22Rv1 (cell line): ENCODE data around the gene SLC25A25.

Experiments used
- ZFX ChIP-seq: fragments of 450-650 bp; IDR thresholded peaks from 2 replicates; pipeline ENCODE4 v1.6.1; 2017; ENCODE audit warnings: antibody characterized with exemption, borderline replicate concordance
- TF ChIP-seq, protein P1 (sequence below): fragments of 450-650 bp; IDR thresholded peaks from 2 replicates; pipeline ENCODE4 v1.5.1; 2017; ENCODE audit warnings: mild to moderate bottlenecking

DNA sequence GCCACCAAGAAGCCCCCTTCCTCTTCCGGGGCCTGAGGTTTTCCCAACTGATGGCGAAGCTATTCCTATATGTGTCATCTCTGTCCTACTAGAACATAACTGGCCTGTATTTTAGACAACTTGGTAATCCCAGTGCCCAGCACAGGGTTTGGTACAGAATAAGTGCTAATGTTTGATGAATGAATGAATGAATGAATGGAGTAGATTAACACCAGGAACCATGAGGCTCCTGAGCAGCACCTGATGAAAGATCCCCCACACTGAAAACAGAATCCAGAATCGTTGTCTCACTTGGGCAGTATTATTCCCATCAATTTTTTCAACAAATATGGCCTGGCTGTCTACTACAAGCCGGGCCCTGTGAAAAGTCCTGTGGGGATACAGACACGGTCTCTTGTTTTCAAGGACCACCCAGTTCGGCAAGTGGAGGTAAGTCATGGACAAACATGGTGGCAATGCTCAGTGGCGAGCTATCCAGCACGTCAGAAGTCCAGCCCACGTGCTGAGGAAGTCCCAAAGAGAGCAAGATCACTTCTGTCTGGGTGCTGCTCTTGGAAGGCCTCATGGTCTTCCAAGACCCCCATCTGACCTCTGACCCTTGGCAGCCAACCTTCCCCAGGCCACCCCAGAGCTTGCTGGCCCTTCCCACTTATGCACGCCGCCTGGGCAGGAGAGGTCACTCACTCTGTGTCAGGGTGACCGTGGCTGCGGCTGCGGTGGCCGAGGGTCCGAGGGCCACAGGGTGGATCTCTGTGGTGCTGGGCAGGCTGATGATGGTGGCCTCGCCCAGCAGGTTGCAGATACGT is 1.9 kb upstream of the SLC25A25 start:
- TF ChIP-seq, protein P1, sequence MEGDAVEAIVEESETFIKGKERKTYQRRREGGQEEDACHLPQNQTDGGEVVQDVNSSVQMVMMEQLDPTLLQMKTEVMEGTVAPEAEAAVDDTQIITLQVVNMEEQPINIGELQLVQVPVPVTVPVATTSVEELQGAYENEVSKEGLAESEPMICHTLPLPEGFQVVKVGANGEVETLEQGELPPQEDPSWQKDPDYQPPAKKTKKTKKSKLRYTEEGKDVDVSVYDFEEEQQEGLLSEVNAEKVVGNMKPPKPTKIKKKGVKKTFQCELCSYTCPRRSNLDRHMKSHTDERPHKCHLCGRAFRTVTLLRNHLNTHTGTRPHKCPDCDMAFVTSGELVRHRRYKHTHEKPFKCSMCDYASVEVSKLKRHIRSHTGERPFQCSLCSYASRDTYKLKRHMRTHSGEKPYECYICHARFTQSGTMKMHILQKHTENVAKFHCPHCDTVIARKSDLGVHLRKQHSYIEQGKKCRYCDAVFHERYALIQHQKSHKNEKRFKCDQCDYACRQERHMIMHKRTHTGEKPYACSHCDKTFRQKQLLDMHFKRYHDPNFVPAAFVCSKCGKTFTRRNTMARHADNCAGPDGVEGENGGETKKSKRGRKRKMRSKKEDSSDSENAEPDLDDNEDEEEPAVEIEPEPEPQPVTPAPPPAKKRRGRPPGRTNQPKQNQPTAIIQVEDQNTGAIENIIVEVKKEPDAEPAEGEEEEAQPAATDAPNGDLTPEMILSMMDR = no peak
- TF ChIP-seq ZFX = no peak
